Stimulated activated CD8-positive, alpha-beta memory T cell treated with anti-CD3 and anti-CD28 coated beads, Interleukin-7, amount 100 ng/mL, for 24 hours (primary cell): ENCODE measurements around the gene MYH13.
A peak's percentile ranks its signal among the peaks of the same experiment; 100 is the strongest.

Source experiments
- DNase-seq: peaks from one replicate; pipeline ENCODE4 v3.0.0-alpha.2; 2020; ENCODE audit warnings: low read depth

Gene MYH13

DNA sequence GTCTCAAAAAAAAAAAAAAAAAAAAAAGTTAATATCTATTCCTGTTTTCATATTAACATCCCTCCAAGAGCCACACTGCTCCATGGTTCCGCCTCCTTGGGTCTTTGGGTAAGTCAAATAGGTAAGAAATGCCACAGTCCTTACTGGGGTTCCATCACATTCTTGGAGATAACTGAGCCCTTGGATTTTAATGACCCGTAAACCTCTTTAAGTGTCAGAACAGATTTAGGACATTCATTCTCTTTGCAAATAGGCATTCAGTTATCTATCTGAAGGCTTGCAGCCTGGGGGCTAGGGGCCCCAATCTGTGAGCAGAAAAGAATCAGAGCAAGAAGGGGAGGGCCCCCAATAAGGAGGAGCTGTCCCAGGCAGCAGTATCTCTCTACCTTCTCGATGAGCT lies 28.0 kb downstream of the MYH13 start:
- DNase-seq: no peak

DNA sequence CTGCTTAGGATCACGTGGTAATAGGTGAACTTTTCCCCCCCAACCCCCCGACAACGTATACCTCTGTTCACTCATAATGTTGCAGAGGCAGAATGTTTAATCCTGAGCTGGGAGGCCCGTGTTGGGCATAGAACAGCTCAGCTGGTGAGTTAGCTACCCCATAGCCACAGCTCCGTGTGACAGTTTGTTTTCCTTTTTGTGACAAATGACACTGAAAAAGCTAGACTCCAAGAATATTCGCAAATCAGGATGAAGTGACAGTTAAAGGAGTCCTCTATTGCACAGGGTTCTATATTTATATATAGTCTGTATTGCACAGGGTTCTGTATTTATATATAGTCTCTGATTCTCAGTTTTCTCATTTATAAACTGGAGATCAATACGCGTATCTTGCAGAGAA lies 33.8 kb downstream of the MYH13 start:
- DNase-seq: no peak

DNA sequence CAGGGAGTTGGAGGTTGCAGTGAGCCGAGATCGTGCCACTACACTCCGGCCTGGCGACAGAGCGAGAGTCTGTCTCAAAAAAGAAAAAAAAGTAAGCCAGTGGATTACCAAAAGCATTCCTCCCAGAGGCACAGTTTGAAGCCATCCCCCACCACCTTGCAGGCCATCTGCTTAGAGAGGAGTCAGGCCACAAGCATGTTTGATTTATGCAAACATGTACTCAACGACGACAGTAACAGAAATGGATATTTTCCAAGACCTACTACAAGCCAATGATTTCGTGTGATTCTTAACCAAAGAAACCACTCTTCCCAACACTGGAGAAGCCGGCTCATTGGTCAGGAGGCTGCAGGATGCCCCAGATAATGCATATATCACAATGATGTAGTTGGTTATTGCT lies 34.8 kb downstream of the MYH13 start:
- DNase-seq: no peak

DNA sequence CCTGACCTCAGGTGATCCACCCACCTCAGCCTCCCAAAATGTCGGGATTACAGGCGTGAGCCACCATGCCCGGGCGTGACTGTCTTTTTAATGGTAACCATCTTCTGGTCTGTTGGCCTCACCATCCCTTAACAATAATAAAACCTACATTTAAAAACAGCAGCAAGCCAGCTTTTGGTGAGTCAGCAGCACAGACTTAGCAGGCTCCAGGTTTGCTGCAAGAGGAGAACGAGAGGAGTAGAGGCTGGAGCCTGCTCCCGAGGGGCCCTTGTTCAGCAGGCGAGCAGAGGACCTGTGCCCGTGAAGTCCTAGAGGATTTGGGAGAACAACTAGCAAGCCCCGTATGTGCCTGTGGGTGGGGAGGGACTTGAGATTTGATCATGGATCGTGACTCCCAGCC lies 35.7 kb downstream of the MYH13 start:
- no peak for DNase-seq

DNA sequence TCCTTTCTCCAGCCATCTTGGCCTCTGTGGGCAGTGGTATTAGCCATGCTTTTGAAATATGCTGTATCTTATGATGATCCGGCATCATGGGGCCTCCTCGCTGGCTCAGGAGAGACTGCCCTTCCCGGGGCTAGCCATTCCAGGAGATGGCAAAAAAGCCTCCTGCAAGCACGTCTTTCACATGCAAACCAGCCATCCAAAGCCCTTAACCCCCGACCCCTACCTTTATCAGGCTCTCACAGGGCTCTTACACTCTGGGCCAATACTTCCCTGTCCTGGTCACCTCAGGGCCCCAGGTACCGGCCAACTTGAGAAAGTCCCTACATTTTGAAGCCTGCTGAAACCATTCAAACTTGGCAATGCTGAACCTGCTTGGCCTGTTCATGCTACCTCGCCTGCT lies 36.4 kb downstream of the MYH13 start:
- no peak for DNase-seq

DNA sequence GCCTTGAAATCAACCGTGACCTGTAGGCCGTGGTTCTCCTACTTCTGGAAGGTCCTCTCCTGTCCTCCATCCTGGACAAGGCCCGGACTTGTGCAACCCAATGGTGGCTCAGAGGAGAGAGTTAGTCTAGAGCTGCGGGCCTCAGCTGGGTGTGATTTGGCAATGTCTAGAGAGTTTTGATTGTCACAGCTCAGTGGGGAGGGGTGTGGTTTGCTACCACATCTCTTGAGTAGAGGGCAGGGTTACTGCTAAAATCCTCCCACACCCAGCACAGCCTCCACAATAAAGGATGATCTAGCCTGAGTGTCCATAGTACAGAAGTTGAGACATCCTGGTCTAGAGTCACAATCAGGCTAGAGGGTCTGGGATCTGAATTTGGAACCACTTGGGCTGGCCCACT lies 40.3 kb downstream of the MYH13 start:
- DNase-seq: no peak

DNA sequence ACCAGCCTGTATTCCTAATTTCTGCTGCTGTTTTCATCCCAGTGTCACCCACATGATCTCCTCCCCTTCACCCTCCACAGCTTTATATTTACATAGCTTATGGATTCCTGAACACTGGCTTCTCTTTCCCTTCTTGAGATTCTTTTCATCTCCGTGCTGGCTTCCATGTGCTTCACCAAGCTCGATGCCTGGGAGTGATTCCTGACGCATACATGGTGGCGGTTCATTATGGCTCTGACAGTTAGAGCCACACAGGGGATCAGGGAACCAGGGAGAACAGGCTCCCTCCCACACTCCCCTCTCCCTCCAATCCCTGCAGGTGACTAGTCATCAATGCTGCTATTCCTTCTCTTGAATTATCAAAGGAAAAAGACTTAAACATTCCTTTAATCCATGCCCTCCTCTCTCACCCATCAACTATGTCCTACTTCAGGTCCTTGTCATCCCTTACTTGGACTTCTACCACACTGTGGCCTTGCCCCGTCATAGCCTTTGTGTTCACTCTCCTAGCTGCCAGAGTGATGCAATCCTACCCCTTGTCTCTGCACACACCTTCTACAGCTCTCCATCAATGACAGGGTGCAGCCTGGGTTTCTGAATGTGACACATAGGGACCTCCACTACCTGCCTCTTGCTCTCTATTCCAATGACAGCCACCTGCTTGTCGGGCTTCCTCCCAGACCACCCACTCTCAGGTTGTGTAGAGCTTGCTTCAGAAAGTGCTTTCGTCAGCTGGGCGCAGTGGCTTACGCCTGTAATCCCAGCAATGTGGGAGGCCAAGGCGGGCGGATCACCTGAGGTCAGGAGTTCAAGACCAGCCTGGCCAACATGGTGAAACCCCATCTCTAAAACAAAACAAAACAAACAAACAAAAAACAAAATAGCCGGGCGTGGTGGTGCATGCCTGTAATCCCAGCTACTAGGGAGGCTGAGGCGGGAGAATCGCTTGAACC lies 43.6 kb downstream of the MYH13 start:
- DNase-seq: no peak

DNA sequence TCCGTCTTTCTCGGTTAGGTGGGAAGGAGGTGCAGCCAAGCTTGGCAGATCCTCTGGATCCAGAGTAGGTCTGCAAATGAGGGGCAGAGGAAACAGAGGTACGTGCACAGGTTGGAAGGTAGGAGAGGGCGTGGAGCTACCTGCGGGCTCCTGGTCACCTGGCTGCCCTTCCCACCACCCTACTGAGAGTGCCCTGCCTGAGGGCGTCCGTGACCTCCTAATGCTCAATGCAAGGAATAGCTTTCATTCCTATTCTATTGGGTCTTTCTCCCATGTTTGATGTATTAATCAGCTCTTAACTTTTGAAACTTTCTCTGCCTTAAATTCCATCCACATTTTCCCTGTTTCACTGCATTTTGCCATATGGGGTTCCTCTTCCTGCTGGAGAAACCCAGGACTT lies 44.6 kb downstream of the MYH13 start:
- DNase-seq: no peak

DNA sequence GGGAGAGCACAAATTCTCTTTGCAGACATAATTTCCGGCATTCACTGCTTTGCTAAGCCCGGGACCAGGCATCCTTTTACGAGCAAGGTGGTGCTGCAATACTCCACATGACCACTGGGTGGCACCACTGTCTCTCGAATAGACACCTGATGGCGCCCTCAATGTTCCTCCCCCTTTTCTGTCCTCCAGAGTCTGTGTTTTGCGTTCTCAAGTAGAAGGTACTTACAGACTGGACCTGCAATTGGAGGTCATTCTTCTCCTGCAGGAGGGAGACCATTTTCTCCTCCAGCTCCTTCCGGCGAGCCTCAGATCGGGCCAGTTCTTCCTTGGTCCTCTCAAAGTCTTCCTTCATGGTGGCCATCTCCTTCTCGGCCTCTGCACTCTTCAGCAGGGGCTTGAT lies 45.2 kb downstream of the MYH13 start:
- peak; percentile 61 for DNase-seq

DNA sequence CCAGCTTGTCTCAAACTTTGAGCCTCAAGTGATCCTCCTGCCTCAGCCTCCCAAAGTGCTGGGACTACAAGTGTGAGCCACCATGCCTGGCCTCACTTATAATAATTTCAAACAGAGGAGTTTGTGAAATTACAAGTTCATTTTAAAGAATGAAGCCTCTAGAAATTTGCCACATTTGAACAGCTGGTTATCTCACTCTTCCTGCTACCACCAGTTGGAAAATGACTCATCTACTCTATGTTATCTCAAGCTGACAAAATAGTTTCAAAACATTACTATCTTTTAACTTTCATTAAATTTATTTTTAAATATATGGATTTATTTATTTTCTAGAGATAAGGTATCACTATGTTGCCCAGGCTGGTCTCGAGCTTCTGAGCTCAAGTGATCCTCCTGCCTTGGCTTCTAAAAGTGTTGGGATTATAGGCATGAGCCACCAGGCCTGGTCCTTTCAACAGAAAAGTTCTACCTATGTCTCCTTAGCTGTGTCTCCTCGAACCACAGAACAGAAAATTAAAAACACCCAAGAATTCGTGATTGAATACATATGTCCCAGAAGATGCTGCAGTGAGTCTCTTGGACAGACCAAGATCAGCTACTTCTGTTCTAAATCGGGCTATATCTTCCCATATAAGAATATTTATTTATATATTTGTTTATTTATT lies 47.6 kb downstream of the MYH13 start:
- DNase-seq: no peak

DNA sequence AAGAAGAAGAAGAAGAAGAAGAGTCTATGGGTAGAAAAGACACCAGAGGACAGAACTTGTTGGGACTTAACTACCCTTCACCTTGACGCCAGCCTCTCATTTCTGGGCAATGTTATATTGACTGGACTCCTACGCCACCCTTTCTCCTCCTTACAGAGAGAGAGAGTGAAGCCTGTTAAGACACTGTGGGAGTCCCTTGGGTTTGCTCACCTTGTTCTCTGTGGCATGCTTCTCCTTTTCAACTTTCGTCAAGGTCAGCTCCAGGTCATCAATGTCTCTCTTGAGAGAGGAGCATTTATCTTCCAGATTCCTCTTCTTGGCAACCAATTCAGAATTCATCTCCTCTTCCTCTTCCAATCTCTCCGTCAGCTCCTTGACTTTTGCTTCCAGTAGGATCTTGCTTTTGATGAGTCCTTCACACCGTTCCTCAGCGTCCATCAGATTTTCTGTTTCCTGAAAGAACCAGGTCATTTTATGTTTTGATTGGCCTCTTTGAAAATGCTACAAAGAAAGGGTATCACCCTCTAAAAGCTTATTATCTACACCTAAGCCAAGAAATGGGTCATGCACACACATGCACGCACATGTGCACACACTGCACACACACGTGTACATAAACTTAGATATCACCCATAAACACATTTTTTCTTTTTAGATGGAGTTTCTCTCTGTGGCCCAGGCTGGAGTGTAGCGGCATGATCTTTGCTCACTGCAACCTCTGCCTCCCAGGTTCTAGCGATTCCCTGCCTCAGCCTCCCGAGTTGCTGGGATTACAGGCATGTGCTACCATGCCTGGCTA lies 48.8 kb downstream of the MYH13 start:
- DNase-seq: no peak

DNA sequence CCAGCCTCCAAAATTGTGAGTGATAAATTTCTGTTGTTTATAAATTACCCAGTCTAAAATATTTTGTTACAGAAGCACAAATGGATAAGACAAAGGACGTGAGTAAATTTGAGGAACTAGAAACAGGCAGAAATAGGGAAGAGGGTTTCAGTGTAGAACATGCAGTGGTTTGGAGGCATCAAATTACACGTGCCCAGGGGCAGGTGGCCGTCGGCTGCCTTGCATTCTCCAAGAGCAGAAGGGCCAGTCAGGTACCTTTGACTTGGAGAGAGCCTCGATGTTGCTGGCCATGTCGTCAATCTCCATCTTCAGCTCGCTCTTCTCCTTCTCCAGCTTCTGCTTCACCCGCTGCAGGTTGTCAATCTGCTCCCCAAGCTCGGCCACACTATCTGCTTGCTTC lies 54.3 kb downstream of the MYH13 start:
- DNase-seq: no peak

DNA sequence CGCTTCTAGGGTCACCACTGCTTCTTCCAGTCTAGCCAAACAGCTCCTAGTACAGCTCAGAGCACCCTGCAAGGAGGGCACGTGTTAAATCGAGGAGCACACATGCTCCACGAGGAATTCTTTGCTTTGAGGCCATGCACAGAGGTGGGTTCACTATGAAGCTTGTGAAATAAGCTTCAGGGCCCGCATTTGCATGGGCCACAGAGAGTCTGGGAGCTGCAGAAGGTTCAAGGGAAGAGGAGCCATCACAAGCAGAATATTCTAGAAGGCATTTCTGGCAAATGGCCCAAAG lies 55.3 kb downstream of the MYH13 start:
- DNase-seq: no peak

DNA sequence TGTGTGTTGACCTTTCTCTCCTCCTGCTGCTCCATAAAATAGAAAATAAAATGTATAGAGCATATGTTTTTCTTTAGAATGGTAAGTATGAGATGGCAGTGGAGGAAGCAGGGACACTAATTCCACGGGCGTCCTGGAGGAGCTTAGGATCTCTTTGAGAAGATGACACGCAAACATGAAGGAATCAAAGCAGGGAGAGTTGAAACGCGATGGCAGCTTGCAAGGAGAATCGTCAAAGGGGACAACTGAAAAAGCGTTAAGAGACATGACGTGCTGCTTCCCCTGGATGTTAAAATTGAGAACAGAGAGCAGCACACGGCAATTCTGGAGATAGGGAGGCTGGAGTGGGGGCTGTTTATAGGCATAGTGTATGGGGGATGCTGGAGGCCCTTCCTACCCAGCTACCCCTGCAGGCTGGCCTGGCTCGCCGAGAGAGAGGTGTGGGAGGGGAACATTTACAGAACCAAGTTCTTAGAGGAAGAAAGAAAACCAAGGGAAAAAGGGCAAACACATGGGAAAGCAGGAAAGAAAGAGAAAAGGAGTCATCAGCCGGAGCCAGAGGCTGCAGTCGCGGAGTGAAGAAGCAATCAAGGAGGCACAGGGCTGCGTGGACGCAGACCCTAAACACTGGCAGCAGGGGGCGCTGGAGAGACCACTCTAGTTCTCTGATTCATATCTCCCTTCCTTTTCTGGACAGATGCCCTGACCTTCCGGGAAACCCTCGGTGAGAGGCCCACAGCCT lies 55.8 kb downstream of the MYH13 start:
- DNase-seq: no peak

DNA sequence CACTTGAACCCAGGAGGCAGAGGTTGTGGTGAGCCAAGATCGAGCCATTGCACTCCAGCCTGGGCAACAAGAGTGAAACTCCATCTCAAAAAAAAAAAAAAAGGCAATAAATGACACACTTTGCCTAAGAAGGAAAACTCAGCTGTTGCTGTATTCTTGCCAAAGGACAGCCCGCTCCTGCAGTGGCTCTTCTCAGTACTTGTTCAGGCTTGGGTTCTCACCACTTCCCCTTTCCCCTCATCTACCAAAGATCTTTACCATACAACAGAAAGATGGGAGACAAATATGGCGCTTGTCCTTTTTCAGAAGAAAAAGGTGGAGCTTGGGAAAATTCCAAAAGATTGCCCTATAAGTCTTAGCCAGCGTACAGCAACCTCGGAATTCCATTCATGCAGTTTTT lies 58.5 kb downstream of the MYH13 start:
- DNase-seq: no peak

DNA sequence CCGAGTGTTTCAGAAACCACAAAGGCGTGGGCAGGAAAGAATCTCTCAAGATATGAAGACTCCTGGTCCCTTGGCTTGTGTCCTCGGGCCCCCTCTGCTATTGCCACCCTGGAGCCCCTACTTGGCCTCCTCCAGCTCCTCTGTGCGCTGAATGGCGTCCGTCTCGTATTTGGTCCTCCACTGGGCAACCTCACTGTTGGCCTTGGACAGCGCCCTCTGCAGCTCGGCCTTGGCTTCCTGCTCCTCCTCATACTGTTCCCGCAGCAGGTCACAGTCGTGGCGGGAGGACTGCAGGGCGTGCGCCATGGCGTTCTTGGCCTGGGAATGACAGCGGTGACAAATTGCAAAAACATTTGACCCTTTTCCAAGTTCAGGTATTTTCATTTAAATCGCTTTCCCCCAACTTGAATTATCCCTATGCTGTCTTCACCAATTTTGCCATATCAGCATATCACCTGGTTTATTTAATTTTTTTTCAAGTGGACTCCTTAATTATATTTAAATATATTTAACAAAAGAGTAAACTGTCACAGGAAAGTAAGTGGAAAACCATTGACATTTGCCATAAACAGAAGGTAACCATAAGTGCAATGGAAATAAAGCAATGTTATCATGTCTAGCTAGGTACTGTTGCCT lies 59.7 kb downstream of the MYH13 start:
- no peak for DNase-seq

DNA sequence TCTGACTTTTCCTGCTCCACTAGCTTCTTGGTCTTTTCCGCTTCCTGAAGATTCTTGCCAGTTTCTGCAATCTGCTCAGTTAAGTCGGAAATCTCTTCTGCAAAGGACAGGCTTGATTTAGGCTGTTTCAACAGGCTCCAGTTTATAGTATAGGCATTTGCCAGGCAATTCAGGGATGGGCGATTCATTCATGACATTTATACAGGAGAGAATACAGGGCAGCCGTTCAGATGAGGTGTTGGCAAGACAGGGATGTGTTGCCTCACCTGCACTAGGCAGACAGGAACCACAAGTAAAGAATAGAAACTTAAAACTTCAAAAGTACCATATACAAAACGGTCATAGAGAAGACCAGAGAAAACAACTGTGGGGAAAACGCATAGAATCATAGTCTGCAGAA lies 61.7 kb downstream of the MYH13 start:
- no peak for DNase-seq

DNA sequence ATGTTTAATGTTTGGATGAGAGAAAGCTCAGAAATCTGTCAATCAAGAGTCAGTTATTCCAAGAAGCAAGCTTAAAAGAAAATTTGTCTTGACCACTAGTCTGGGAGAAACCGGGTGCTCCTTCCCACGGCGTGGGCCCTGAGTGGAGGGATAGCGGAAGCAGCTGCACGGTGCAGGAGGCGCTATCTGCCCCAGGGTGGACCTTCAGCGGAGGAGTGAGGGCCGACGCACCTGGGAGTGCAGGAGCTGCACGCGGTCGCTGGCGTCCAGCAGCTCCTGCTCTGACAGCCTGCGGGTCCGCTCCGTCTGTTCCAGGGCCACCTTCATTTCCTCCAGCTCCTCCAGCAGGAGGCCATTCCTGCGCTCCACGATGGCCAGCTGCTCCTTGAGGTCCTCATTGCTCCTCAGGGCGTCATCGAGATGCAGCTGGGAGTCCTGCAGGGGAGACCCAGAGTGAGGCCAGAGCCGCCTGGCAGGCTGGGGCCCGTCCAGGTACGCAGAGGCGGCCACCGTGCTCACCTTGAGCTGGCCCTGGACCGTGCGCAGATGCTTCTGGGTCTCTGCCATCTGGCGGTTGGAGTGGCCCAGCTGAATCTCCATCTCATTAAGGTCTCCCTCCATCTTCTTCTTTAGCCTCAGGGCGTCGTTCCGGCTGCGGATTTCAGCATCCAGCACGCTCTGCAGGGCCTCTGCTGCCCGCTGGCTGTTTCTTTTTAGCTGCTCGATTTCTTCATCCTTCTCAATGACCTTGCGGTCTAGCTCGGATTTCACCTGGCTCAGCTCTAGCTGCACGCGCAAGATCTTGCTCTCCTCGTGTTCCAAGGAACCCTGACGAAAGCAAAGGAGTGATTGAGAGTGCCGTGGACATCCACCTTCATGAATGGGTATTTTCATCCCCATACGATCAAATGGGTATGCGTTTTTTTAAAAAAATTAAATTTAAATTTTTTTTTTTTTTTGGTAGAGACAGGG lies 63.5 kb downstream of the MYH13 start:
- no peak for DNase-seq

DNA sequence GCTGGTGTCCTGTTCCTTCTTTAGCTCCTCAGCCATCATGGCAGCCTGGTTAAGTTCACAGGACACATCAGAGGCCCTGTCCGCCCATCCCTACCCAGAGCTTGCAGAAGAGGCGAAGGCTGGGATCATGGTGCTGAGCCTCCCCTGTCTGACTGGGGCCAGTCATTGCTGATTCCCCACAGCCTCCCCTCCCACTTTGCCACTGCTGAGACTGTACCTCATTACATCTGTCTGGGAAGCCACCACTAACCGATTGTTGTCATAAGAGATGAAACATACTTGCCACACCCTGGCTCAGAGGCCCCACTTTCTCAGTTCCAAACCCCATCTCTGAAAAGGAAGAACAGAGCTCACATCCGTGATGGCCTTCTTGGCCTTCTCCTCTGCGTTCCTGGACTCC lies 66.2 kb downstream of the MYH13 start:
- no peak for DNase-seq

DNA sequence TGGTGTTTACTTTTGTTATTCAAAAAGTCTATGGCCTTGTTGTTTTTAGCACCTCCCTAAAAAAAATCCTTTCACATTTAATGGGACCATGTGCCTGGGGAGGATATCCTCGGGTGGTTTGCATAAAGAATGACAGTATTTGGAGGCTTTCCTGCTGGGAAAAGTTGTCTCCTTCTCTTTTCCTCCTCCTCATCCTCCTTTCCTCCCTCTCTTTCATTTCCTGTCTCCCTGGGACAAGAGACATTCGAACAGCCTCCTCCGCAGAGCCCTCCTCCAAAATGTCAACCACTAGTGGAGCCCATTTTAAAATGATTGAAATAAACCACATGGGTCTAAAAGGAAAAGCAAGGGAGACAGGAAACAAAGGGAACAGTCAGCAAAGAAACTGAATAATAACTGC lies 67.4 kb downstream of the MYH13 start:
- DNase-seq: no peak
